ENCODE measurements around the gene AUH.

AUH gene

DNA sequence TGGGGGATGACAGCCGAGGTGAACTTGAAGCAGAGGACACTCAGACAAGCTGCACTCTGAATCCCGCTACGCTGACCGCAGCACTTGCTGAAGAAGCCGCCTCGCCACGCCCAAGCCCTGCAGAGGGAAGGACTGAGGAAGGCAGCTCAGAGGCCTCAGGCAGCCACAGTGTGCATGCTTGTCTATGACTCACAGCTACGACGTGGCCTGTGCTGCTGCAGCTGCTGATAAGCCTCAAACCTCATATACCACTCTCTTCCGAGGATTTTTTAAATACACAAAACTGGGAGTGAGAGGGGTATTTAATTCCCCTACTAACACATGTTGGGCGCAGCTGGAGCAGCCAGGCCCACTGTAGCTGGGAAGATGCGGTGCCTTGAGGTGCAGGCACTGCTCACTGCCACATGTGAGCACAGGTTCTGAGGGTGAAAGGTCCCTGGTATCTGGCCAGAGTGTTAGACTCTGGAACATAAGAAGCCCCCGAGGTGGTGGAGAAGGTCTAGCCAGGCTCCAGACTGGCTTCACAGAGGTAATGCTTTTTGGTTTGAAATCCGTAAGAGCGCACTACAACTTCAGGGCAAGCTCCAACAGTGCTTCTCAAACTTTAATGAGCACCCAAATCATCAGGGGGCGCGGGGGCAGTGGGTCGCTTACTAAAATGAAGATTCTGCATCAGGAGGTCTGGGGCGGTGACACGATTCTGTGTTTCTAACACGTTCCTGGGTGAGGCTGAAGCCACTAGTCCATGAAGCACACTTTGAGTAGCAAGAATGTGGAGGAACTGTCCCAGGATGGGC lies 196.8 kb downstream of the AUH start:
- Histone ChIP-seq H3K36me3 (no peaks in the 10 kb centered on the region), H3K4me3 (no peak overlapping the region), H3K27me3 (no peaks in the 10 kb centered on the region), H3K4me1 (peaks cover 0 to 5% (median 0%) of the 10 kb centered on the region in 4 donors), H3K27ac (no peak overlapping the region), H3K9me3 (no peaks in the 10 kb centered on the region)
- TF ChIP-seq, protein P1, sequence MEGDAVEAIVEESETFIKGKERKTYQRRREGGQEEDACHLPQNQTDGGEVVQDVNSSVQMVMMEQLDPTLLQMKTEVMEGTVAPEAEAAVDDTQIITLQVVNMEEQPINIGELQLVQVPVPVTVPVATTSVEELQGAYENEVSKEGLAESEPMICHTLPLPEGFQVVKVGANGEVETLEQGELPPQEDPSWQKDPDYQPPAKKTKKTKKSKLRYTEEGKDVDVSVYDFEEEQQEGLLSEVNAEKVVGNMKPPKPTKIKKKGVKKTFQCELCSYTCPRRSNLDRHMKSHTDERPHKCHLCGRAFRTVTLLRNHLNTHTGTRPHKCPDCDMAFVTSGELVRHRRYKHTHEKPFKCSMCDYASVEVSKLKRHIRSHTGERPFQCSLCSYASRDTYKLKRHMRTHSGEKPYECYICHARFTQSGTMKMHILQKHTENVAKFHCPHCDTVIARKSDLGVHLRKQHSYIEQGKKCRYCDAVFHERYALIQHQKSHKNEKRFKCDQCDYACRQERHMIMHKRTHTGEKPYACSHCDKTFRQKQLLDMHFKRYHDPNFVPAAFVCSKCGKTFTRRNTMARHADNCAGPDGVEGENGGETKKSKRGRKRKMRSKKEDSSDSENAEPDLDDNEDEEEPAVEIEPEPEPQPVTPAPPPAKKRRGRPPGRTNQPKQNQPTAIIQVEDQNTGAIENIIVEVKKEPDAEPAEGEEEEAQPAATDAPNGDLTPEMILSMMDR (IDR thresholded peaks at IDR 0.05), result no peak
- intact Hi-C loops (cut with DNase I; ENCODE audit: low total_unique reads), result no loop called here
- peak; percentile 60 to 78 for DNase-seq
